PC-9 (cell line): ENCODE measurements around the gene ITGB5.

Experiments
- EZH2 ChIP-seq: fragments of 200-600 bp; sonication (generic); IDR thresholded peaks from 2 replicates; pipeline ENCODE4 v1.8.0; 2017; ENCODE audit warnings: antibody characterized with exemption, low read depth
- TF ChIP-seq, protein P1 (sequence below): fragments of 200-600 bp; sonication (generic); conservative IDR thresholded peaks from 2 replicates; pipeline ENCODE4 v1.6.1; 2017; ENCODE audit warnings: mixed run types, antibody characterized with exemption, mild to moderate bottlenecking, moderate library complexity

DNA sequence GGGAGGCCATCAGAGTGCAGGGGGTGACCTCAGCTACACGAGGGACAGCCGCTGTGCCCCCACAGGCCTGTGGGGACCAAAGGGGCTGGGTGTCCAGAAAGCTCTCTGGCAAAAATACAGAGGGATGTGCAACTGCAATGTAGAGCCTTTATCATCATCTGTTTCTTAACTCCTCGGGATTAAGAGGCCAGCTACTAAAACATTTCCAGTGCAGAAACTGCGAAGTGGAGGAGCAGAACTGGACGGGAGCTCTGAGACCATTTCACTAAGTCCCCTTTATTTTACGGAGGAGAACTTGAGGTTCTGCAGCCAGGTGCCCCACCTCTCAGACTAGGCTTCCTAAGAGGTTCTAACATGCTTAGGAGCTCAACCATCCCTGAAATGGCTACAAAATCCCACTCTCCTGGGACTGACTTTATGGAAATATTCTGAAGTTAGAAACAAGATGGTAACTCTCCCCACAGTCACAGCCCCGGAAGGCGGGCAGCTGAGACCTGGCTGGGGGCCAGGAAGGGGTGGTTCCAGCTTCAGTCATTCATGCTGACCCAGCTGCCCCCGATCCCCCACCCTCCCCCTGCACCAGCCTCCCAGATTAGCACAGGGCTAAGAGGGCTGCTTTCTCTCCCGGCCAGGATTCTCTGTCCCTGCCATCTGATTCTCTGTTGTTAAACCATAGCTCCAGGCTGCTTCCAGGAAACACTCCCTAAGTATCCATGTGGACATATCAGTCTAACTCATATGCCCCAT, 116.7 kb downstream of the ITGB5 start:
- TF ChIP-seq, protein P1, sequence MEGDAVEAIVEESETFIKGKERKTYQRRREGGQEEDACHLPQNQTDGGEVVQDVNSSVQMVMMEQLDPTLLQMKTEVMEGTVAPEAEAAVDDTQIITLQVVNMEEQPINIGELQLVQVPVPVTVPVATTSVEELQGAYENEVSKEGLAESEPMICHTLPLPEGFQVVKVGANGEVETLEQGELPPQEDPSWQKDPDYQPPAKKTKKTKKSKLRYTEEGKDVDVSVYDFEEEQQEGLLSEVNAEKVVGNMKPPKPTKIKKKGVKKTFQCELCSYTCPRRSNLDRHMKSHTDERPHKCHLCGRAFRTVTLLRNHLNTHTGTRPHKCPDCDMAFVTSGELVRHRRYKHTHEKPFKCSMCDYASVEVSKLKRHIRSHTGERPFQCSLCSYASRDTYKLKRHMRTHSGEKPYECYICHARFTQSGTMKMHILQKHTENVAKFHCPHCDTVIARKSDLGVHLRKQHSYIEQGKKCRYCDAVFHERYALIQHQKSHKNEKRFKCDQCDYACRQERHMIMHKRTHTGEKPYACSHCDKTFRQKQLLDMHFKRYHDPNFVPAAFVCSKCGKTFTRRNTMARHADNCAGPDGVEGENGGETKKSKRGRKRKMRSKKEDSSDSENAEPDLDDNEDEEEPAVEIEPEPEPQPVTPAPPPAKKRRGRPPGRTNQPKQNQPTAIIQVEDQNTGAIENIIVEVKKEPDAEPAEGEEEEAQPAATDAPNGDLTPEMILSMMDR: no peak
- TF ChIP-seq EZH2: no peak
